ENCODE data around the gene NR2C2. TPM values are rescaled to one million over a fixed set of nuclear protein-coding genes. Genes with fewer than 3 reads are reported as not detected.

Gene NR2C2
- total and polyA plus RNA-seq, 9 donors: 11.4 to 56.7 (median 42.4) TPM

DNA sequence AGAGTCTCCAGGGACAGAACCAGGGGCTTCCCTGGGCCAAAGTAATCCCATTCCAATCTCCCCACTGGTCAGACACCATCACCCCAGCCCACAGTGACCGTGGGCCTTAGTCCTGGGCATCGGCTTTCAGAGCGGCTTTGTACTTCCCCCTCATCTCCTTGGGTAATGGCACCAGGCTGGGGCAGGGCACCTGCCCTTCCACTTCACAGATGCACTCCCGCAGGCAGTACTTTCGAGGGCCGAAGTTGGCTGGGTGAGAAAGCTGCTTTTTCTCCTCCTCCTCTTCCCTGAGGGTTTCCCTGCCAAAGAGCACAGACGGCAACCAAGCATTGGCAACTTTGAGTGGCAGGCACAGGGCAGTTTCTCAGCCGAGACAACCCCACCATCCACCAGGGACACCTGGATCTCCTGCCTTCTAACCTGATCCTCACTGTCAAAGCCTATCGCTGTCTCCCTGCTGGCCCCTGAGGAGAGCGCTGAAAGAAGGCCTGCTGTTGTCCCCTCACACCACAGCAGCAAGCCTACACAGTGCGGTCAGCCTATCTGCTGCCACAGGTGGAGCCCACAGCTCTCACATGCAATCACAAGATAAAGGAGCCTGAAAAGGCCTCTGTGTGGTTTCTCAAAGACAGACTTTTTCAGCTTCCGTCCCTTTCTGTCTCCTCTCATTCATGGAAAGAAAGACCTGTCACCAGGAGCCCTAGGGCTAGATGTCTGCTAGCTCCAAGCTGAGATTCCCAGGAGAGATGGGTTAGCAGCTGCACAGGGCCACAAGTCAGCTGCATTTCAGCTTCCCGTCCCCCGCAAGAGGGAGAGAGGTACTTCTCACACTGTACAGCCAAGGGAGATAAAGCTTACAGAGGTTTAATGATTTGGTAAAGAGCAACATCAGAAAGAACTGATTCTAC is 105.2 kb downstream of the NR2C2 start:
- Histone ChIP-seq H3K27me3 (no peaks in the 10 kb centered on the region), H3K9me3 (no peaks in the 10 kb centered on the region), H3K36me3 (no peaks in the 10 kb centered on the region), H3K27ac (no peak overlapping the region), H3K4me1 (ENCODE audit: insufficient read depth) (no peaks in the 10 kb centered on the region), H3K4me3 (no peak overlapping the region)
- no peak for DNase-seq
- WGBS, 3 donors: 90 to 94% (median 92%) methylated on average over 13 to 14 of the region's 14 CpGs
- intact Hi-C loops (cut with DNase I): loop anchor here in 1 of 4 donors (10.0 kb wide), 1 partner anchor 98 kb away; no protein-coding TSS in a partner anchor
- TF ChIP-seq EP300 (IDR thresholded peaks at IDR 0.05) (no peak), POLR2A (IDR thresholded peaks at IDR 0.05) (no peak)
- TF ChIP-seq, protein P1, sequence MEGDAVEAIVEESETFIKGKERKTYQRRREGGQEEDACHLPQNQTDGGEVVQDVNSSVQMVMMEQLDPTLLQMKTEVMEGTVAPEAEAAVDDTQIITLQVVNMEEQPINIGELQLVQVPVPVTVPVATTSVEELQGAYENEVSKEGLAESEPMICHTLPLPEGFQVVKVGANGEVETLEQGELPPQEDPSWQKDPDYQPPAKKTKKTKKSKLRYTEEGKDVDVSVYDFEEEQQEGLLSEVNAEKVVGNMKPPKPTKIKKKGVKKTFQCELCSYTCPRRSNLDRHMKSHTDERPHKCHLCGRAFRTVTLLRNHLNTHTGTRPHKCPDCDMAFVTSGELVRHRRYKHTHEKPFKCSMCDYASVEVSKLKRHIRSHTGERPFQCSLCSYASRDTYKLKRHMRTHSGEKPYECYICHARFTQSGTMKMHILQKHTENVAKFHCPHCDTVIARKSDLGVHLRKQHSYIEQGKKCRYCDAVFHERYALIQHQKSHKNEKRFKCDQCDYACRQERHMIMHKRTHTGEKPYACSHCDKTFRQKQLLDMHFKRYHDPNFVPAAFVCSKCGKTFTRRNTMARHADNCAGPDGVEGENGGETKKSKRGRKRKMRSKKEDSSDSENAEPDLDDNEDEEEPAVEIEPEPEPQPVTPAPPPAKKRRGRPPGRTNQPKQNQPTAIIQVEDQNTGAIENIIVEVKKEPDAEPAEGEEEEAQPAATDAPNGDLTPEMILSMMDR (IDR thresholded peaks at IDR 0.05): no peak

DNA sequence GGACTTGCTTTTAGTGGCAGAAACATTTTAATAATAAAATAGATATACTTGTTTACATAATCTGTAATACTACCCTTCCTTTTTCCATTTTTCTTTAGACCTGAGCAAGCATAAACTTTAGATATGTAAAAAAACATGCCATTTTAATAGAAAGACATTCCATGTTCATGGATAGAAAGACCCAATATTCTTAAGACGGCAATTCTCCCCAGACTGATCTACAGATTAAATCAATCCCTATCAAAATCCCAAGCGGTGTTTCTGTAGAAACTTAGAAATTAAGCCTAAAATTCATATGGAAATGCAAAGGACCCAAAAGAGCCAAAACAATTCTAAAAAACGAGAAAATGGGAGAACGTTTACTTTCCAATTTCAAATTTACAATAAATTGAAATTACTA is 106.2 kb downstream of the NR2C2 start:
- H3K36me3 ChIP-seq: no peaks in the 10 kb centered on the region
- H3K4me3 ChIP-seq: no peak overlapping the region
- DNase-seq: no peak
- H3K9me3 ChIP-seq: no peaks in the 10 kb centered on the region
- TF ChIP-seq EP300 (IDR thresholded peaks at IDR 0.05): no peak
- TF ChIP-seq POLR2A (IDR thresholded peaks at IDR 0.05): no peak
- TF ChIP-seq, protein P1 (IDR thresholded peaks at IDR 0.05): no peak
- H3K4me1 ChIP-seq (ENCODE audit: insufficient read depth): no peaks in the 10 kb centered on the region
- intact Hi-C loops (cut with DNase I): loop anchor here in 1 of 4 donors (10.0 kb wide), 1 partner anchor 99 kb away; no protein-coding TSS in a partner anchor
- no peaks in the 10 kb centered on the region for H3K27me3 ChIP-seq
- H3K27ac ChIP-seq: no peak overlapping the region
- WGBS, 3 donors: 96 to 98% (median 98%) methylated on average over 4 of the region's 4 CpGs

DNA sequence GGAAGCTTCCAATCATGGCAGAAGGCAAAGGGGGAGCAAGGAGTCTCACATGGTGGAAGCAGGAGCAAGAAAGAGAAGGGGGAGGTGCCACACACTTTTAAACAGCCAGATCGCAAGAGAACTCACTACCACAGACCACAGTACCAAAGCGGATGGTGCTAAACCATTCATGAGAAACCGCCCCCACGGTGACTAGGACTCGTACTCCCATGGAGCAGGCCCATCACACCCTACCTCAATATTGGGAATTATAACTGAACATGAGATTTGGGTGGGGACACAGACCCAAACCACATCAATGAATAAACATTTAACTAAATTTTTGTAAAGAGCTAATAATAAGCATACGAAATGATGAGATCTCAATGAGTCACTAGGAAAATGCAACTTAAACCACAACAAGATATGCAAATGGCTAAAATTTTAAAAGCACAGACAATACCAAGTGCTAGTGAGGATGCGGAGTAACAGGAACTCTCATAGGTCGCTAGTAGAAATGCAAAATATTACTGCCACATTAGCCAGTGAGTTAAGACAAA is 107.7 kb downstream of the NR2C2 start:
- intact Hi-C loops (cut with DNase I): loop anchor here in 1 of 4 donors (10.0 kb wide), 1 partner anchor 100 kb away; no protein-coding TSS in a partner anchor
- 90 to 94% (median 91%) methylated on average over 8 of the region's 8 CpGs for WGBS, 3 donors

More for the DNA sequence above, 107.7 kb downstream of the NR2C2 start:
- DNase-seq: no peak
- TF ChIP-seq, protein P1 (IDR thresholded peaks at IDR 0.05): no peak
- TF ChIP-seq EP300 (IDR thresholded peaks at IDR 0.05) (no peak), POLR2A (IDR thresholded peaks at IDR 0.05) (no peak)
- Histone ChIP-seq H3K36me3 (no peaks in the 10 kb centered on the region), H3K27ac (no peak overlapping the region), H3K4me1 (ENCODE audit: insufficient read depth) (no peaks in the 10 kb centered on the region), H3K27me3 (no peaks in the 10 kb centered on the region), H3K4me3 (no peak overlapping the region), H3K9me3 (no peaks in the 10 kb centered on the region)

All from ovary (tissue), 9 donors.